ENCODE results near the gene BAZ2B.

- TF ChIP-seq LEF1 (IDR thresholded peaks at IDR 0.05) (no peak), NR4A1 (CRISPR knock-in tag; IDR thresholded peaks at IDR 0.05) (no peak), NR4A1 (tag; IDR thresholded peaks at IDR 0.05) (no peak), IRF2 (CRISPR knock-in tag; IDR thresholded peaks at IDR 0.05) (no peak), JUN (IDR thresholded peaks at IDR 0.05; ENCODE audit: borderline replicate concordance, low read depth, low read length) (no peak), JUN (CRISPR knock-in tag; IDR thresholded peaks at IDR 0.05; ENCODE audit: borderline replicate concordance) (no peak), HIVEP1 (CRISPR knock-in tag; IDR thresholded peaks at IDR 0.05) (no peak), ZNF830 (CRISPR knock-in tag; IDR thresholded peaks at IDR 0.05) (no peak), EP300 (IDR thresholded peaks at IDR 0.05; ENCODE audit: low read length) (no peak)
- TF ChIP-seq, protein P1, sequence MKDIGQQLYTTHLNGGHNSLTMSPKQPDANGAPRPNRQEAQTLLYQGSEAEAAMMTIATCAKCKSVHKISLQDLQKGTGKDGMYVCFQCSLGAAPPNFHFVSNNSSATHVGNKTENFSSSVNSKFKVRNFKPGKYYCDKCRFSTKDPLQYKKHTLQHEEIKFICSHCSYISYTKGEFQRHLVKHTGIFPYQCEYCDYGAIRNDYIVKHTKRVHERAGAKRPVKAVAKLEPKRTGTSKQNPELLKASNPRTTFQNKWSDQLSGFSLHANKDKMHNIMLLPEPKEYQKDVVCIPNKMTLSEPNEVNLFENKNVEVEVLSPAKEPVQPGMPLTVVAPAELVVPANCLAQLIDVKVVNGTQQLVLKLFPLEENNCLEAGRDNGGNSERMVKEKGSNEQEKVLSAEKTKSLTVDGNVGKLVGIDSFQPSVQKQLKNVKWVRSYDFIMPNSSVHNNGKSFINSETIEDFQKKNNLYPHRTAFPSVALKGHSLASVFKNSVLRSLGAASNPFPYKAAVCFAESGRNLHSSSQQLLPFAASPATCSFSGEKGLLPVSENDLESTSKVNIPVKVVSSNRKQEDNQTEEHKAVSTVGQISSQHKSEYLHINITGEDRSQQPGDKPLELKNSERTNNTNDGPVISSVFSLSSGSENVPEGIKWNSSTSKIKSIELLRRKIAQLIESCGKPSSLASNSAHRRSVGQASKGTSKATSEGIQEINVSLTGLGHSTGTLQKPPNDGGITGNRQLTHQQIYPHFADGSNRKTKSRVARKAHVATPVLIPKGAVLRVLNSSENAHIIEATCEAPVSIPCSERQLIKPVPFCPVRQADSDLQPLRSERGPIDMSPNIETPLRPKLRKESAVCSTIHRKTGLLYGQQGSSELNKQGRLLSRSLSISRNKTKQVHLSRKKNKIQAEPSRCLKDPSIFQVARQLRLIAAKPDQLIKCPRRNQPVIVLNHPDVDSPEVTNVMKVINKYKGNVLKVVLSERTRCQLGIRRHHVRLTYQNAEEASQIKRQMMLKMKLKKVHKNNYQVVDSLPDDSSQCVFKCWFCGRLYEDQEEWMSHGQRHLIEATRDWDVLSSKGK (CRISPR knock-in tag; IDR thresholded peaks at IDR 0.05): no peak
- TF ChIP-seq, protein P2, sequence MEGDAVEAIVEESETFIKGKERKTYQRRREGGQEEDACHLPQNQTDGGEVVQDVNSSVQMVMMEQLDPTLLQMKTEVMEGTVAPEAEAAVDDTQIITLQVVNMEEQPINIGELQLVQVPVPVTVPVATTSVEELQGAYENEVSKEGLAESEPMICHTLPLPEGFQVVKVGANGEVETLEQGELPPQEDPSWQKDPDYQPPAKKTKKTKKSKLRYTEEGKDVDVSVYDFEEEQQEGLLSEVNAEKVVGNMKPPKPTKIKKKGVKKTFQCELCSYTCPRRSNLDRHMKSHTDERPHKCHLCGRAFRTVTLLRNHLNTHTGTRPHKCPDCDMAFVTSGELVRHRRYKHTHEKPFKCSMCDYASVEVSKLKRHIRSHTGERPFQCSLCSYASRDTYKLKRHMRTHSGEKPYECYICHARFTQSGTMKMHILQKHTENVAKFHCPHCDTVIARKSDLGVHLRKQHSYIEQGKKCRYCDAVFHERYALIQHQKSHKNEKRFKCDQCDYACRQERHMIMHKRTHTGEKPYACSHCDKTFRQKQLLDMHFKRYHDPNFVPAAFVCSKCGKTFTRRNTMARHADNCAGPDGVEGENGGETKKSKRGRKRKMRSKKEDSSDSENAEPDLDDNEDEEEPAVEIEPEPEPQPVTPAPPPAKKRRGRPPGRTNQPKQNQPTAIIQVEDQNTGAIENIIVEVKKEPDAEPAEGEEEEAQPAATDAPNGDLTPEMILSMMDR (IDR thresholded peaks at IDR 0.05 in 2 of 3, conservative IDR thresholded peaks at IDR 0.05 in 1 of 3; ENCODE audit: insufficient read depth in 2 of 3, low read depth in 1 of 3, low read length in 3 of 3): no peak
Observed at GRCh38 chr2:159617646-159618045, 1.3 kb upstream of the BAZ2B start.

Measured in K562 (cell line).